ENCODE measurements around the gene CCL21.

The CCL21 gene

DNA sequence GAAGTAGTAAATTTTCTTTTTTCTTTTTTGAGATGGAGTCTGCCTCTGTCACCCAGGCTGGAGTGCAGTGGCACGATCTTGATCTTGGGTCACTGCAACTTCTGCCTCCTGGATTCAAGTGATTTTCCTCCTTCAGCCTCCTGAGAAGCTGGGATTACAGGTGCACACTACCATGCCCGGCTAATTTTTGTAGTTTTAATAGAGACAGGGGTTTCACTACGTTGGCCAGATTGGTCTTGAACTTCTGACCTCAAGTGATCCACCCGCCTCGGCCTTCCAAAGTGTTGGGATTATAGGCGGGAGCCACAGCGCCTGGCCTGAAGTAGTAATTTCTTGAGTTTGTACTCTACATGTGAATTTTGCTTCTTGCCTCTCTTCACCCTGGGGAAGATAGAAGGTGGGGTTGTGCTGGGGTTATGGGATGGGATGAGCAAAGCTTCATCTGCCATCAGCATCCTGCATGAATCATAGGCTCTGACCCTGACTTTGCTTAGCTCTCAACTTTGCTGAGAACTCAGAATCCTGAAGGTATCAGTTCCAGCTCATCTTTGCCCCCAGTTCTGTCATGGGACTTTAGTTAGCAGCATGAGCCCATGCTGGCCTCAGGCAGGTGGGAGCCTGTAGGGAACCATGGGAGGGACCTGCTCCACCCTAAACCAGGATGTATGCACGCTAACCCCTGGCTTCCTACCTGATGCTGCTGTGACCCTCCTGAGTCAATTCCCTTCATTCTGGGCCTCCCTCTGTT, 9.3 kb upstream of the CCL21 start:
- TF ChIP-seq ZNF274 (IDR thresholded peaks at IDR 0.05; ENCODE audit: low read depth, low read length) = no peak
- no peak overlapping the region for H3K4me3 ChIP-seq (ENCODE audit: low read length)

DNA sequence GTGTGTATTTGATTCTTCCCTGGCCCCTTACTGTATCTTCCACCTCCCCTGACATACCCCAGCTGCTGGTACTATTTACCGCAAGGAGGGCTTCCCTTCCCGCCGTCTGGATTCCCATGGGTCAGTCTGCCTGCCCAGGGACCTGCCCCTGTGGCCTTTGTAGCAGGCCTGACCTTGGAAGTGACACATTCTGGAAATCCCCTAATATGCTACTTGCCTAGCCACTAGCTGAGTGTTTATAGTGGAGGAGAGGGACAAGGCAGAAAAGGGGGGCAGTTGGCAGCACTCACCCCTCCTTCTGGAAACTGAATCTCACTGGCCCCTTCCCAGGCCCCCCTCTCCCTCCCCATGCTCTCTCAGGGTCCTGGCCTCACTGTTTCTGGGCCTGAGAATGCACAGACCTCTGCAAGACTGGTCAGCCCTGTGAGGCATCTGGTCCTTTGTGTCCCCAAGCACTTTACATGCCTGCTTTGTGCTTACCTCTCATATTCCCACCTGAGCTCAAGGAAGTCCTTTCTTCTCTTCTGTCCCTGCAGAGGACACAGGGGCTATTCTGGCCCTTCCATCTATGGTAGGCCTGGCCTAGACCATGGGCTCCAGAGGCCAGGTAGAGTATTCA, 8.2 kb upstream of the CCL21 start:
- no peak for TF ChIP-seq ZNF274 (IDR thresholded peaks at IDR 0.05; ENCODE audit: low read depth, low read length)
- H3K4me3 ChIP-seq (ENCODE audit: low read length) = no peak overlapping the region

GRCh38 chr9:34716711-34717110, 6.8 kb upstream of the CCL21 start:
- H3K4me3 ChIP-seq (ENCODE audit: low read length) = no peak overlapping the region
- no peak for TF ChIP-seq ZNF274 (IDR thresholded peaks at IDR 0.05; ENCODE audit: low read depth, low read length)

DNA sequence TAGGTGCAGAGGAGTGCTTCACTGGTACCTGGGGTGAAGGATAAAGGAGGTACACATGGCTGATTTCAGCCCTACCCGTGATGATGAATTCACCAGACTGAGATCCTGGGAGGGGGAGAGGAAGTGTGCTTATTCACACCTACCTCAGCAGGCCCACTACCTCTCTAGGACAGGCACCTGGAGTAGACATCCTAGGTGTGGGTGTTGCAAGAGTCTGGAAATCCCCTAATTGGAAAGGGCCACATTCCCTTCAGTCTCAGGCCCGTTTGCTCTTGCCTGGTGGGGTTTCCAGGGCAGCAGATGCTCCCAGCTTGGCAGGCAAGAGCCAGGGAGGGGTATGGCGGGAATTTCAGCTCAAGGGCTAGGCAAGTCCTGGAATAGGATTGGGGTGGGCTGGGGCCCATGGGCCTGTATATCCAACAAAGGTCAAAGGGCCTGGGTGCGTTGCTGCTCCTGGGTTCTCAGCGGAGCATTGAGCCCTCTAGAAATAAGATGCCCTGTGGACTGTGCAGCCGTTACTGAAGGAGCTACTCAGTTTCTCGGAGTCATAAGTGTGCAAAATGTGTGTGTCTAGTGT, 5.8 kb upstream of the CCL21 start:
- no peak overlapping the region for H3K4me3 ChIP-seq (ENCODE audit: low read length)
- no peak for TF ChIP-seq ZNF274 (IDR thresholded peaks at IDR 0.05; ENCODE audit: low read depth, low read length)

DNA sequence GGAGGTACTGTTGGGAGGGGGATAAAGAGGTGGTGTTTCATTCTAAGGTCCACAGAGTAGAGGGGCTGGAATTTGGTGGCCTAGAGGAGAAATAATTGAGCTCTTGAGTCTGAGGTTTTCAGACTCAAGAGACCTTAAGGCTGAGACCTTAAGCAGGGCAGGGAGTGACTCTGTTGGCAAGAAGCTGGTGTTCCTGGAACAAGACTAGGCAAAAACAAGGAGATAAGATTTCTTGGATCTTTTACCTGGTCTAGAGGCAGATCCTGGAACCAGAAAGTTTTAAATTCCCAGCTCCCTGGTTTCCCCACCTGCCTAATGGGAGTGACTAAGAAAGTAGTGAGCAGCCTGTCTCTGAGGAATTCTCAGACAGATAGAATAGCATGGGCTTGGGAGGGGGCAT, 4.1 kb upstream of the CCL21 start:
- H3K4me3 ChIP-seq (ENCODE audit: low read length) = no peak overlapping the region
- no peak for TF ChIP-seq ZNF274 (IDR thresholded peaks at IDR 0.05; ENCODE audit: low read depth, low read length)

DNA sequence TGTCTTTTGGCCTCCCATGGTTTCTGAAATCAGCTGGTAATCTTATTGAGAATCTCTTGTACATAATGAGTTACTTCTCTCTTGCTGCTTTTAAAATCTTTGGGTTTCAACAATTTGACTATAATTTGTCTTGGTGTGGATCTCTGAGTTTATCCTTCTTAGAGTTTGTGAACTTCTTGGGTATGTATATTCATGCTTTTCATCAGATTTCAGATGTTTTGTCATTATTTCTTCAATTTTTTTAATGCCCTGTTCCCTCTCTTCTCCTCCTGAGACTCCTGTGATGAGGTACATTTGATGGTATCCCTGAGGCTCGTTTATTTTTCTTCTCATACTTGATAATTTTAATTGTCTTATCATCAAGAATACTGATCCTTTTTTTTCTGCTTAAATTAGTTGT, 2.2 kb upstream of the CCL21 start:
- no peak for TF ChIP-seq ZNF274 (IDR thresholded peaks at IDR 0.05; ENCODE audit: low read depth, low read length)
- no peak overlapping the region for H3K4me3 ChIP-seq (ENCODE audit: low read length)

DNA sequence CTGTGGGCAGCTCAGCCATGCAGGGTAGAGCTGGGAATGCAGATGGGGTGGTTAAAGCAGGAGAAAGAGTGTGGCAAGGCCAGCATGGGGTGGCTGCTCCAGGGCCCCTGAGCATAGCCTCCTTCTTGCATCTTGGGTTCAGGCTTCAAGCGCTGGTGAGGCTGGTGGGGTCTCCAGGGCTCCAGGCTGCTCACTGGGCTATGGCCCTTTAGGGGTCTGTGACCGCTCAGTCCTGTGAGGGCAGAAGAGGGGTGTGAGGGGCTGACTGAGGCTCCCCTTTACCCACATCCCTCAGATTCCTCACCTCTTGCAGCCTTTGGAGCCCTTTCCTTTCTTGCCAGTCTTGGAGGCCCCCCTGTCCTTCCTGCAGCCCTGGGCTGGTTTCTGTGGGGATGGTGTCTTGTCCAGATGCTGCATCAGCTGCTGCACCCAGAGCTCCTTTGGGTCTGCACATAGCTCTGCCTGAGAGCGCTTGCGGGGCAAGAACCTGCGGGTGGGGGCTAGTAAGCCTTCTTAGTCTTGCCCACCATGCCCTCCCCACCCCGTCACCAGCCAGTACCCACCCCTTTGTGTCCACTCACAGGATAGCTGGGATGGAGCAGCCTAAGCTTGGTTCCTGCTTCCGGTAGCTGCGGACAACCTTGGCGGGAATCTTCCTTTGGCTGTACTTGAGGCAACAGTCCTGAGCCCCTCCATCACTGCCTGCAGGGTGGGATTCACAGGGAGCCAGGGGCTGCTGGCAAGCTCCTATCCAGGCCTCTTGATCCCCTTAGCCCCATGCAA, 549 bp downstream of the CCL21 start:
- TF ChIP-seq ZNF274 (IDR thresholded peaks at IDR 0.05; ENCODE audit: low read depth, low read length) = no peak
- H3K4me3 ChIP-seq (ENCODE audit: low read length) = no peak overlapping the region

DNA sequence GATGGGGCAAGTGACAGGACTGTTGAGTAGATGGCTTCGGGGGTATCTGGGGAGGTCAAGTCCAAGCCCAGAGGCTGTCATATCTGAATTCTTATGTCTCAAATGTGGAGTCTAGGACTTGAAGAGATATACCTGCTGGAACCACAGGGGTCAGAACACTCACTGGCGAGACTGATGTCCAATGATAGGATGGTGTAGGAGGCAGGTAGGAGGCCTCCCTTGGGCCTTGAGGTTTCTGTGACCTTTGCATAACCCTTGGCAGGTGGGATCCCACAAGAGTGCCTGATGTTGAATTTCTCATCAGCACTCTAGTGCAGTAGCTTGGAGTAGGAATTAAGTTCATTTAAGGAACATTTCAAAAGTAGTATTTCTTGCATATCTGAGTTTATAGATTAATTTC, 2.8 kb downstream of the CCL21 start:
- TF ChIP-seq ZNF274 (IDR thresholded peaks at IDR 0.05; ENCODE audit: low read depth, low read length) = no peak
- no peak overlapping the region for H3K4me3 ChIP-seq (ENCODE audit: low read length)

- no peak for TF ChIP-seq ZNF274 (IDR thresholded peaks at IDR 0.05; ENCODE audit: low read depth, low read length)
- H3K4me3 ChIP-seq (ENCODE audit: low read length) = no peak overlapping the region
Observed at GRCh38 chr9:34701769-34702736, 7.9 kb downstream of the CCL21 start.

DNA sequence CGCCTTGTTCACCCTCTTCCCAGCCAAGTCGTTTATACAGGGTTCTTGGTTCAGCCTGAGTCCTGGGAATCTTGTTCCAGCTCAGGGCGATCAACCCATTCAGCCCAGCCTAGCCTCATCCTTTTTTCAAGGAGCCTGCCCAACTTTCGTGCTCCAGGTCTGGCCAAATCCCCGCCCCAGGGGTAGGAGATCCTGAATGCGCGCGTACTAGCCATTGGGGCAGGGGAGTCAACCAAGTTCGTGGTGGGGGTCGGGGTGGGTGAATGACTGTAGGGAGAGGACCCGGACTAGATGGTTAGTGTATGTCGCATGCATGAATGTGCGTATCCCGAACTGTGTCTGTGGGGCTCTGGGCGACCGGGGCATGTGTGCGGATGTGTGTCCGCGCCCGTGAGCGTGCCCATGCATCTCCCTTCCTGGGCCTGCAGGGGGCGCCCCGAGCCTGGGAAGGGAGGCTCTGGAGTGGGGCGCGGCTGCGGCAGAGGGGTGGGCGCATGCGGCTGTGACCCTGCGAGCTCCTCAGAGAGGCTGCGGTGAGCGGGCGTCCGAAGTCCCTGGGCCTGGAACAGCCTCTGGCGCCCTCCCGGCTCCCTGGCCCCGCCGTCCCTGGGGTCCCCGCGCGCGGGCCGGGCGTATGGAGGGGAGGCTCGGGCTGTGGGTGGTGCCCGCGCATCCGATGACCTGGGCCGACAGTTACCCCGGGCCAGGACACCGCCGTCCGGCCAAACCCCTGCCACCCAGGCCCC, 8.7 kb downstream of the CCL21 start:
- TF ChIP-seq ZNF274 (IDR thresholded peaks at IDR 0.05; ENCODE audit: low read depth, low read length) = no peak

DNA sequence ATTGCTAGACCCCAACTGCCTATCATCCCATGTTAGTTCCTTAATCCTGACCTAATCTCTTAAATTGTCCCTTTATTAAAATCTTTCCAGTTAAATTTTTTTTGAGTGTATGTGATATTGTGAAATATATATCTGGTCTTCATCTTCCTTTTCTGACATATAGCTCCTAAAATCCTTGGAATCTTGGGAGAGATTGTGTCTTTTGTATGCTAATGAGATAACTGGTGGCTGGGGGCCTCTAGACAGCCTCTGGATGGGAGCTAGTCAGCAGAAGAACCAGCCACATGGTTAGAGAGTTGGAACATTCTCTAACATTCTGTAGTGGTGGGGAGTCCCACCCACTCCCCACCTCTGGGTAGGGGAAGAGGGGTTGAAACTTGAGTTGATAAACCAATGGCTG, 15.1 kb downstream of the CCL21 start:
- no peak for TF ChIP-seq ZNF274 (IDR thresholded peaks at IDR 0.05; ENCODE audit: low read depth, low read length)

More for the DNA sequence above, 8.7 kb downstream of the CCL21 start:
- no peak overlapping the region for H3K4me3 ChIP-seq (ENCODE audit: low read length)

GRCh38 chr9:34693560-34693959, 16.4 kb downstream of the CCL21 start:
- no peak overlapping the region for H3K4me3 ChIP-seq (ENCODE audit: low read length)
- no peak for TF ChIP-seq ZNF274 (IDR thresholded peaks at IDR 0.05; ENCODE audit: low read depth, low read length)

More for the DNA sequence above, 15.1 kb downstream of the CCL21 start:
- no peak overlapping the region for H3K4me3 ChIP-seq (ENCODE audit: low read length)

DNA sequence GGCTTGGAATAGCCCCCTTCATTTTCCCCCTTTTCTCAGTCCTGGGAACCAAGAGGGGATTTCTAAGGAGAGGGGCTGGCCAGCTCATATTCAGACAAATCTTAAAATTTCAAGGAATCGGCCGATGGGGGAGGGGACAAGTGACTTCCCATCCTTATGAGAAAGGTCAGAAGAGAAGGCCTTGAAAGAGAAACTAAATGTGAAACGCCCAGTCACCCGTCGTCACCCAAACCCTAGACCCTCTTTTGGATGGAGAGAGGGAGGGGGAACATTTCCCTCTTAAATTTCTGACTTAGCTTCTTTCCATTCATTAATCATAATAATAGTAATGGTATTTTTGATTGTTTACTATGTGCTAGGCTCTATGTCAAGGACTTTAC, 18.0 kb downstream of the CCL21 start:
- H3K4me3 ChIP-seq (ENCODE audit: low read length) = no peak overlapping the region

More for the DNA sequence above, 18.0 kb downstream of the CCL21 start:
- no peak for TF ChIP-seq ZNF274 (IDR thresholded peaks at IDR 0.05; ENCODE audit: low read depth, low read length)

Data from GM08714 (cell line).